Spleen (tissue), 11 donors: ENCODE measurements around the gene PTEN. TPM values are rescaled to one million over a fixed set of nuclear protein-coding genes. Genes with fewer than 3 reads are reported as not detected.
"Not testable (repeated sequence)": the region's sequence is repeated elsewhere in the genome, so short reads cannot be mapped to it uniquely, and the experiment has no call there.

ENCODE experiments used
- DNase-seq: peaks from one replicate; pipeline ENCODE4 v3.0.0-alpha.2; 2020
- H3K27ac ChIP-seq, 8 donors: fragments of 200-600 bp; sonication (generic) in 7 of 8; 1 replicate in 4 of 8; 2 replicates in 4 of 8; pipeline versions ENCODE4 v1.5.0 to v1.8.0; 2016 to 2021; ENCODE audit warnings: inconsistent platforms in 4 of 8, mild to moderate bottlenecking in 4 of 8, moderate library complexity in 1 of 8
- H3K27me3 ChIP-seq, 7 donors: fragments of 200-600 bp; sonication (generic) in 6 of 7; replicated peaks in 1 of 7; 1 replicate in 4 of 7; 2 replicates in 3 of 7; pipeline versions ENCODE4 v1.5.0 to v1.8.0; 2016 to 2021; ENCODE audit warnings: inconsistent platforms in 3 of 7, mild to moderate bottlenecking in 1 of 7
- H3K36me3 ChIP-seq, 6 donors: fragments of 200-600 bp; sonication (generic) in 5 of 6; 1 replicate in 4 of 6; 2 replicates in 2 of 6; pipeline versions ENCODE4 v1.5.0 to v1.8.0; 2016 to 2021; ENCODE audit warnings: inconsistent platforms in 2 of 6
- H3K4me1 ChIP-seq, 6 donors: fragments of 200-600 bp; sonication (generic) in 5 of 6; 1 replicate in 3 of 6; 2 replicates in 3 of 6; pipeline versions ENCODE4 v1.5.0 to v1.8.0; 2016 to 2021; ENCODE audit warnings: inconsistent platforms in 3 of 6
- H3K4me3 ChIP-seq, 8 donors: fragments of 200-600 bp; sonication (generic) in 7 of 8; 1 replicate in 4 of 8; 2 replicates in 4 of 8; pipeline versions ENCODE4 v1.5.0 to v1.8.0; 2016 to 2021; ENCODE audit warnings: inconsistent platforms in 4 of 8, mild to moderate bottlenecking in 4 of 8, moderate library complexity in 2 of 8
- H3K9me3 ChIP-seq, 8 donors: fragments of 200-600 bp; sonication (generic) in 7 of 8; 1 replicate in 4 of 8; 2 replicates in 4 of 8; pipeline versions ENCODE4 v1.5.0 to v1.8.0; 2016 to 2021; ENCODE audit warnings: inconsistent platforms in 4 of 8
- POLR2A ChIP-seq, 3 donors: fragments of 450-650 bp; IDR thresholded peaks; one replicate each; pipeline ENCODE4 v1.5.1; 2017; ENCODE audit warnings: antibody characterized with exemption in 3 of 3, mild to moderate bottlenecking in 1 of 3
- POLR2AphosphoS5 ChIP-seq, 3 donors: sonication (generic); formaldehyde crosslinking; IDR thresholded peaks; one replicate each; pipeline ENCODE4 v1.5.1; 2017; ENCODE audit warnings: antibody characterized with exemption in 3 of 3
- WGBS, 5 donors: extraction: QIAGEN DNeasy Blood & Tissue Kit in 3 of 5; methylation state at CpG; one replicate each; pipeline versions ENCODE4 v1.1.5 to v1.1.7; 2013 to 2018; 5-methylcytosine and 5-hydroxymethylcytosine counted together
- intact Hi-C: fragments of 100-400 bp; cut with DNase I; formaldehyde crosslinking; loops from one replicate; pipeline ENCODE4 v1.15.0; 2023; ENCODE audit warnings: low total_unique reads
- polyA plus RNA-seq, 3 donors: library from polyadenylated mRNA; stranded (reverse); fragments of 200-250 nt; gene quantifications; one replicate each; pipeline ENCODE4 v1.2.1, GENCODE V29; 2013
- total RNA-seq, 7 donors: library from RNA; depleted of rRNA in 3 of 7; stranded (reverse); fragments of >200 nt in 3 of 7; fragmentation: NEBNext Ultra II Directional in 4 of 7; extraction: Animal tissue kit (Norgen Biotek cat#: 25700) in 4 of 7; gene quantifications; one replicate each; pipeline versions ENCODE4 v1.1.0 to v1.2.1, GENCODE V29; 2016 to 2021
- TF ChIP-seq, protein P1 (sequence below), 11 experiments: fragments of 200-600 bp in 7 of 11; fragments of 450-650 bp in 4 of 11; sonication (generic) in 4 of 11; IDR thresholded peaks in 8 of 11; conservative IDR thresholded peaks in 3 of 11; 1 replicate in 7 of 11; 2 replicates in 4 of 11; pipeline versions ENCODE4 v1.4.0 to v1.8.0; 2016 to 2021; ENCODE audit warnings: antibody characterized with exemption in 11 of 11, inconsistent platforms in 4 of 11, mild to moderate bottlenecking in 1 of 11
- donor health status: healthy with polysubstance abuse.
- donor health status: DM: no; HTN: no; CAD: no; lungs with moderate emphysema.
- donor health status: DM: no; HTN: no; CAD: no.
- donor health status: Bipolar disorder and iron deficiency.
- donor health status: healthy.
- donor health status: DM: no; HTN: no; CAD: no.
- donor health status: DM: yes; HTN: yes; CAD: no.

Gene PTEN
- total and polyA plus RNA-seq, 10 donors: 38.1 to 300 (median 200) TPM

DNA sequence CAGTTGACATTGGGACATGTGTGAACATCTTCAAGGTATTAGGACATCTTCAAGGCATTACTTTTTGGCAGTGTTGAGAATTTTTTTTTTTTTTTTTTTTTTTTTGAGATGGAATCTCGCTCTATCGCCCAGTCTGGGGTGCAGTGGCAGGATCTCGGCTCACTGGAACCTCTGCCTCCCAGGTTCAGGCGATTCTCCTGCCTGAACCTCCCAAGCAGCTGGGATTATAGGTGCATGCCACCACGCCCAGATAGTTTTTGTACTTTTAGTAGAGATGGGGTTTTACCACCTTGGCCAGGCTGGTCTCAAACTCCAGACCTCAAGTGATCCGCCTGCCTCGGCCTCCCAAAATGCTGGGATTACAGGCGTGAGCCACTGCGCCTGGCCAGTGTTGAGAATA, 5.7 kb downstream of the PTEN start:
- not testable (repeated sequence) for H3K9me3 ChIP-seq, H3K27me3 ChIP-seq, DNase-seq
- peak in 2 of 3 donors; percentile 33 to 34 for TF ChIP-seq POLR2AphosphoS5 (IDR thresholded peaks at IDR 0.05)
- Histone ChIP-seq H3K27ac (peak overlapping the region in 6 of 8 donors; percentile 6 to 100 (median 99)), H3K4me3 (peak overlapping the region in 6 of 8 donors; percentile 4 to 96 (median 91)), H3K36me3 (peaks cover 0 to 23% (median 0%) of the 10 kb centered on the region in 6 donors), H3K4me1 (peaks cover 44 to 90% (median 86%) of the 10 kb centered on the region in 6 donors)
- intact Hi-C loops: loop anchor here (10.0 kb wide), 1 partner anchor 66 kb away; no protein-coding TSS in a partner anchor
- WGBS, 5 donors: 74 to 85% (median 75%) methylated on average over 8 to 9 of the region's 9 CpGs

- DNase-seq: no peak
- Histone ChIP-seq H3K36me3 (peaks cover 0 to 23% (median 0%) of the 10 kb centered on the region in 6 donors), H3K4me3 (peak overlapping the region in 5 of 8 donors; percentile 83 to 96 (median 92)), H3K9me3 (no peaks in the 10 kb centered on the region), H3K27ac (peak overlapping the region in 5 of 8 donors; percentile 41 to 100 (median 99)), H3K27me3 (no peaks in the 10 kb centered on the region), H3K4me1 (peaks cover 44 to 98% (median 94%) of the 10 kb centered on the region in 6 donors)
- 77 to 83% (median 80%) methylated on average over 3 of the region's 3 CpGs for WGBS, 5 donors
- intact Hi-C loops: loop anchor here (10.0 kb wide), 1 partner anchor 65 kb away; no protein-coding TSS in a partner anchor
- TF ChIP-seq POLR2AphosphoS5 (IDR thresholded peaks at IDR 0.05) (no peak), POLR2A (IDR thresholded peaks at IDR 0.05) (no peak)
- TF ChIP-seq, protein P1, sequence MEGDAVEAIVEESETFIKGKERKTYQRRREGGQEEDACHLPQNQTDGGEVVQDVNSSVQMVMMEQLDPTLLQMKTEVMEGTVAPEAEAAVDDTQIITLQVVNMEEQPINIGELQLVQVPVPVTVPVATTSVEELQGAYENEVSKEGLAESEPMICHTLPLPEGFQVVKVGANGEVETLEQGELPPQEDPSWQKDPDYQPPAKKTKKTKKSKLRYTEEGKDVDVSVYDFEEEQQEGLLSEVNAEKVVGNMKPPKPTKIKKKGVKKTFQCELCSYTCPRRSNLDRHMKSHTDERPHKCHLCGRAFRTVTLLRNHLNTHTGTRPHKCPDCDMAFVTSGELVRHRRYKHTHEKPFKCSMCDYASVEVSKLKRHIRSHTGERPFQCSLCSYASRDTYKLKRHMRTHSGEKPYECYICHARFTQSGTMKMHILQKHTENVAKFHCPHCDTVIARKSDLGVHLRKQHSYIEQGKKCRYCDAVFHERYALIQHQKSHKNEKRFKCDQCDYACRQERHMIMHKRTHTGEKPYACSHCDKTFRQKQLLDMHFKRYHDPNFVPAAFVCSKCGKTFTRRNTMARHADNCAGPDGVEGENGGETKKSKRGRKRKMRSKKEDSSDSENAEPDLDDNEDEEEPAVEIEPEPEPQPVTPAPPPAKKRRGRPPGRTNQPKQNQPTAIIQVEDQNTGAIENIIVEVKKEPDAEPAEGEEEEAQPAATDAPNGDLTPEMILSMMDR (IDR thresholded peaks at IDR 0.05 in 8 of 11, conservative IDR thresholded peaks at IDR 0.05 in 3 of 11): no peak
Measured at GRCh38 chr10:87869773-87870551, 6.5 kb downstream of the PTEN start.

GRCh38 chr10:87872828-87873227, 9.4 kb downstream of the PTEN start:
- Histone ChIP-seq H3K36me3 (peaks cover 0 to 26% (median under 1%) of the 10 kb centered on the region in 6 donors), H3K27me3 (no peaks in the 10 kb centered on the region), H3K27ac (no peak overlapping the region), H3K4me1 (peaks cover 39 to 100% (median 92%) of the 10 kb centered on the region in 6 donors), H3K9me3 (no peaks in the 10 kb centered on the region), H3K4me3 (peak overlapping the region in 1 of 8 donors; percentile 3)
- intact Hi-C loops: no loop called here
- TF ChIP-seq, protein P1 (IDR thresholded peaks at IDR 0.05 in 8 of 11, conservative IDR thresholded peaks at IDR 0.05 in 3 of 11): no peak
- TF ChIP-seq POLR2AphosphoS5 (IDR thresholded peaks at IDR 0.05) (peak in 2 of 3 donors; percentile 30 to 57), POLR2A (IDR thresholded peaks at IDR 0.05) (no peak)
- WGBS, 5 donors: 94 to 97% (median 96%) methylated on average over 6 of the region's 6 CpGs
- no peak for DNase-seq

- Histone ChIP-seq H3K27me3 (no peaks in the 10 kb centered on the region), H3K36me3 (peaks cover 0 to 34% (median 2%) of the 10 kb centered on the region in 6 donors), H3K27ac (peak overlapping the region in 1 of 8 donors; percentile 19), H3K4me1 (peaks cover 33 to 100% (median 87%) of the 10 kb centered on the region in 6 donors), H3K4me3 (peak overlapping the region in 2 of 8 donors; percentile 2 to 3), H3K9me3 (no peaks in the 10 kb centered on the region)
- WGBS, 5 donors: 68 to 83% (median 73%) methylated on average over 2 of the region's 2 CpGs
- TF ChIP-seq POLR2A (IDR thresholded peaks at IDR 0.05) (no peak), POLR2AphosphoS5 (IDR thresholded peaks at IDR 0.05) (no peak)
- TF ChIP-seq, protein P1 (IDR thresholded peaks at IDR 0.05 in 8 of 11, conservative IDR thresholded peaks at IDR 0.05 in 3 of 11): no peak
- intact Hi-C loops: no loop called here
- DNase-seq: no peak
Measured at GRCh38 chr10:87873656-87874055, 10.2 kb downstream of the PTEN start.
